NOMO-1 treated with dmso at 0.1 percent for 144 hours (cell line): Measurements from ENCODE around the gene FZD4.
"Not testable (repeated sequence)": the region's sequence is repeated elsewhere in the genome, so short reads cannot be mapped to it uniquely, and the experiment has no call there.

Experiments
- DNase-seq: peaks from one replicate; lab custom pipeline; 2025; ENCODE audit not compliant: unreplicated experiment; lab: John Stamatoyannopoulos, UW

Gene FZD4

DNA sequence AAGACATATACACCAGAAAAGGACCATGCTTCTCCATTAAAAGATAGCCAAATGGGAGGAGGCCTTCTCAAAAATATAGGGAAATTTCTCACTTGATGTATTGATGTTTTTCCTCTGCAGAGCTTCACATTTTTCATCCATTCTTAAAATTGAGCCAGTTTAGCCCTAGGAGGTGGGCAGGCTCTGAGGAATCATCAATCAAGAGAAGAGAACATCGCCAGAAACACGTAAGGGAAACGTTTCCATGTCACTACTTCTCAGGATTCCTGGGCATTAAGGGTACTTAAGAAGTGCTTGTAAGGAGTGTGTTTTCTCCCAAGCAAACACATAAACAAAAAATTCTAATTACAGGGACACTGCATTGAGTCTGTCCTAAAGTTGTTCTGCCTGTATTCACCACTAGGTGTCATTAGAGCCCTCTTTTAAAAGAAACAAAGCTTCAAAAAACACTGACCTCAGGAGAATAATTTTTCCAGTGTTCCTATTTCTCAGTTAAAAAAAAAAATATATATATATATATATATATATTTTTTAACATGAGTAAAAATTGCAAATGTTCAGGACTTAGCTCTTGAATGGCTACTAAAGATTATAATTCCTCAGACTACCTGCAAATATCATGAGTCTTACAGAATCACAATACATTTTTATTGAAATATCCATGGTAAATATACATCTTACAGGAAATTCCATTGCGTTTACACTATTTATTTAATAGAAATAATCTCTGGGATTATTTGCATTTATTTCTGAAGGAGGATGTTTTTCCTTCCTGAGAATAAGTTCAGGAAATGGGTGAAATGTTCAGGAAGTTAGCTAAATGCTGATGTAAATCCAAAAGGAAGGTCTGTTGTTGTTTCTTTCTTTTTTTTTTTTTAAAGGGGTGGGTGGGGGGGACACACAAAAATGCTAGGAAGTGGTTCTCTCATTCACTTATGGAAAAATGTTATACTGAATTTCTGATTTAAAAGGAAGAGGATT lies 16.0 kb downstream of the FZD4 start:
- DNase-seq, result no peak

DNA sequence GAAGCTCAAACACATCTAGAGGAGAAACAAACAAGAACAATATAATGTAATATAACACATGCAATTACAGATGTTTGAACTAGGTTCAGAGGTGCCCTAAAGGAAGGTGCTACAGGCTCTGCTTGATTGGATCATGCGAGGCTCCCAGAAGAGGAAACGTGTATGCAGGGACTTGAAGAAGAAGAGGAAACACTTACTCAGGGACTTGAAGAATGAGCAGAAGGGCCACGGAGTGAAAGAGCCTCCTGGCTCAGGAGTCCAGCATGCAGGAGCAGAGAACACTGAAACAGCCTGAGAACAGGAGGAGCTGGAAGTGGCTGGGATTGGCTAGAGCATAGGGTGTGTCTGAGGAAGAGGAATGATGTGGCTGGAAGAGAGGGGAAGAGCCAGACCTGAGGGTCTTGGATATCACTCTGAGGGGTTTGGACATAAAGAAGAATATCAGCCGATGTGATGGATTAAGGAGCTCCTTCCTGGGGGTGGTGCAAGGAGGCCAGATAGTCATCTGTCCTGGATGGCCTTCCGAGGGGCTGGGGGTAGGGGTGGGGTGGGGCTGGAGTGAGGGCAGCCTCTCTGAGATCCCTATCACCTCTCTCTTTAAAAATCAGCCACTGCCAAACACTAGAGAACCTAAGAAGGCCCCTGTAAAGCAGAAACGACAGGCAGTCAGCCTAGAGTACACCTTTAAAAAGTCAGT lies 16.8 kb downstream of the FZD4 start:
- DNase-seq, result no peak

GRCh38 chr11:86937193-86937806 lies 17.9 kb downstream of the FZD4 start:
- DNase-seq, result not testable (repeated sequence)

GRCh38 chr11:86934926-86935579 lies 20.1 kb downstream of the FZD4 start:
- no peak for DNase-seq

DNA sequence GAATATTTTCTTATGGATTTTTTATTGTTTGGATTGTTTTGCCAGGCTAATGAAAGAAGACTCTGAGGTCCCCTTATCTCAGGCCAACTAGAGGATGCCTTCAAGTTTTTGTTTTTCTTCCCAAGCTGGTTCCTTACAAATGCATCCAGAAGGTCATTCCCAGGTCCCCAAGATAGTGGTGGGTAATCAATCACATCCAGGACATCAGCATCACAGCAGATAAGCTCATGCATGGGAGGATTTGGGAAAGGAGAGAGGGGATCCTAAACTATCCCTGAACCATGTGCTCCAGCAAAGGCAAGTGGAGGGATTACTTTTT lies 20.7 kb downstream of the FZD4 start:
- DNase-seq, result no peak

- DNase-seq, result no peak
Measured at GRCh38 chr11:86933891-86934581, 21.2 kb downstream of the FZD4 start.

DNA sequence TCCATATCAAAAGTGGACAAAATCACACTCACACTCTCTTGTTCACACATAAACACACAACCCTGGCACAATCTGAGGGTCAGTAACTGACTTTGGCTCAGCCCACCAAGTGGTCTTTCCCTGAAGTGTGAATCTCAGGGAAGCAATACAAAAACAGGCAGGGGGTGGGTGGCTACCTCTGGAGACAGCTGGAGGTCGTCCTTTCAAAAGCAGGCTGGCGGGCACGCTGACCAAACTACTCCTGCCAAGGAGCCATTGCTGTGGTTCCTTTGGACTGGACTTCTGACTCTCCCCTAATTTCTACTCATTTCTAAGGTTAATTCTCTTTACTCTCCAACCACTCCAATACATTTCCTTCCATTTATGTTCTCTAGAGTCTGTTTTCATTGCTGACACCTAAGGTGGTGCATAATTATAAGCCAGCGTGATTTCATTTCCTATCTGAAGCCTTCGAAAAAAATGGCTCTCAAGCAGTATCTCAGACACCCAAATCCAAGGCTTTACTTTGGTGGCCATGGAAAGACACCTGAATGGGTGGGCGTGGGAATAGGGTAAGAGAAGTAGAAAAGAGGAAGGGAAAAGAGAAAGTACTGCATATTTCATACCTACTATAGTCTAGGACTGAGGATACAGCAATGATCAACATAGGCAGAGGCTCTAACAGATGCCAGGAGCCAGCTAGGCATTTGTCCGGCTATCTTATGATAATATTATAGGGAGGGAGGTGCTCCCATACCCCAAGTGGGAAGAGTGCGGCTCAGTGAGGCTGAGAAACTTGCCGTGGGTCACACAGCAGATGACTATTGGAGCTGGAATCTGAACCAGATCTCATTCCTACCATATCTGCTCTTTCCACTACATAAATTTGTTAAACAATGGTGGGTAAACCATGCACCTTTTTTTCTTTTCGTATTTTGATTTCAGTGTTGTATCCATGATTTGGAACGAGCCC lies 22.0 kb downstream of the FZD4 start:
- DNase-seq, result no peak

- DNase-seq, result no peak
Measured at GRCh38 chr11:86932259-86932585, 23.0 kb downstream of the FZD4 start.

- no peak for DNase-seq
Measured at GRCh38 chr11:86931548-86932258, 23.5 kb downstream of the FZD4 start.

DNA sequence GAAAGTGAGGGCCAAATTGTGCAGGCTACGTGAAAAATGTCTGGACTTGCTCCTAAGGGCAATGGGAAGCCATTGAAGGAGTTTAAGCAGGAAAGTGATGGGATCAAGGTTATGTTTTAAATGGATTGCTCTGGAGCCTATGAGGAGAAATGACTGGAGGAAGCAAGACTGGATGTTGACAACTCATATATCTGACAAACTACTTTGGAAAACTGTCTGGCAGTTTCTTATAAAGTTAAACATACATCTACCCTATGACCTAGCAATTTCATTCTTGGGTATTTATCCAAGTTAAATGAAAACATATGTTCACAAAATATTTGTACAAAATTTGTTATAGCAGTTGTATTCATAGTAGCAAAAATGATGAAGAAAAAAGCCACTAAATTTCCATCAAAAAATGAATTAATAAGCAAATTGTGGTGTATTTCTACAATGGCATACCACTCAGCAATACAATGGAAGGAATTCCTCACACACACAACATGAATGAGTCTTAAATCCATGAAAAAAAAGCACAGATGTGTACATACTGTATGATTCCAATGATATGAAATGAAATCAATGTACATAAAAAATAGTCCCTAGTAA lies 24.1 kb downstream of the FZD4 start:
- no peak for DNase-seq

- no peak for DNase-seq
Measured at GRCh38 chr11:86926975-86927374, 28.2 kb downstream of the FZD4 start.

DNA sequence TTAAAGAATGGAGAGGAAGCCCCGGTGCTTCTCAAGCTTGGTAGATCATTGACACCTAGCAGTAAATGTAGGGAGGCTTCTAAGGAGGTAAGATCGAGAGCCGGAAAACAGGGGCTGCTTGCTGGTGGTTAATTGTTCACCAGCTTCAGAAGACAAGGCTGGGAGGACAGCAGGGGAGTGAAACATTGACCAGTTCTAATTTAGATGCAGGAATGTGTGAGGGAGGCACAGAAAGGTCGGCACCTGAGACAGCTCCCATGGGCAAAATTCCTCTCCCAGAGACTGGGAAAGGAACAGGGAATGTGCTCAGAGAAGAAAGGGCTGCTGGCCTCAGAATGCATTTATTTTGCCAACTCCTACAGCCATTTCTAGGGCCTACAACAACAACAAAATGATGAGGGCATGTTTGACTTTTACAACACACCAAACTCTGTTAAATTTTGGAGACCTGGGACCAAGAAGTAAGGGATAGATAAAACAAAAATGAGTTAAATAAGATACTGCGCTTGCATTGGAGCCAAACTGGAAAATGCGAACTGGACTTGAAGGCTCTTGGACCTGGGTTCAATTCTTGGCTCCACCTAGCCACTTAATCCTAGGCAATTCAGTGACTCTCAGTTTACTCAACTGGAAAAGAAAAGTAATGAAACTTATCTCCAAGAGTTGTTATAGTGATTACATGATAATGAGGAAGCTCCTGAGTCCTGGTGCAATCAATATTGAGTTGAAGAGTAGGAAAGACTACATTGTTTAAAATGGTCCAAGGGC lies 31.0 kb downstream of the FZD4 start:
- no peak for DNase-seq

- DNase-seq, result no peak
Measured at GRCh38 chr11:86922225-86922624, 33.0 kb downstream of the FZD4 start.

DNA sequence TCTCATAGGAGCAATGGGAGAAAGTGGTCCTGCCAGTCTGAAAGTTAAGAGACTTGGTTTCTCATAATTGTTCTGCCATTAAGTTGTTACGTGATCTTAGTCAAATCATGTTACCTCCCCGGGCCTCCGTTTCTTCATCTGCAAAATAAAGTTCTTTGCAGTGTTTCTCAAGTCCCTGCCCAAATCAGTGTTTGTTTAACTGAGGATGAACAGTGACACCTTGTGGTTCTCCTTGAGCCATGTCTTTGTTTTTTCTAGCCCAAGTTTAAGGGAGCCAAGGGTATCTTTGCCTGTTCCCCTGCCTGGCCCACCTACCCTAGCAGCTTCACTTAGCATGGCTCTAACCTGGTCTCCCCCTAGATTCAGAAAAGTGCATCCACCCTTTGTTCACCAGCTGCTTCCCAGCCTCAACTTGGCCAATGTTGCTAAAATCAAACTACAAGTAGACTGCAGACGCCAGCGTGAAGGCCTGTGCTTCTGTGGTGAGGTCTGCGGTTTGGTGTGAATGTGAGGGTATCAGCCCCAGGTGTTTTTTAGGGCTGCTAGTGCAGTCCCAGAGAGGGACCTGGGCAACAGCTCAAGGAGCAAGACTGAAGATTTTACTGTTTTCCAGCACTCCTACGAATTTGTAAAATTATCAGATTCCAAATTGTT lies 35.5 kb downstream of the FZD4 start:
- DNase-seq, result no peak

- DNase-seq, result no peak
Measured at GRCh38 chr11:86918973-86919372, 36.2 kb downstream of the FZD4 start.

DNA sequence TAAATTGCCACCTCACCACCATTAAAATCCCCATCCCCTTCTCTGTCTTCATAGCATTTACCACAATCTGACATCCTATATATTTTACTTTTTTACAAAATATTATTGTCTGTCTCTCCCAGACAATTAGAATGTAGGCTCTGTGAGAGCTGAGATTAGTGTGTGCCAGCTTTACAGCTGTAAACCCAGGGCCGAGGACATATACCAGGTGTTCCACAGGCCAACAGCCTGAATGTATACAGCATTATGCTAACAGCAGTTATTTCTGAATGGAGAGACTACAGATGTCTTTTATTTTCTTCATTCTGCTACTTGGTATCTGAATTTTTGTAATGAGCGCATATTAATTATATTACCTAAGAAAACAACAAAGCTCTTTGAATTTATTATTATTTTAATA lies 36.7 kb downstream of the FZD4 start:
- no peak for DNase-seq

DNA sequence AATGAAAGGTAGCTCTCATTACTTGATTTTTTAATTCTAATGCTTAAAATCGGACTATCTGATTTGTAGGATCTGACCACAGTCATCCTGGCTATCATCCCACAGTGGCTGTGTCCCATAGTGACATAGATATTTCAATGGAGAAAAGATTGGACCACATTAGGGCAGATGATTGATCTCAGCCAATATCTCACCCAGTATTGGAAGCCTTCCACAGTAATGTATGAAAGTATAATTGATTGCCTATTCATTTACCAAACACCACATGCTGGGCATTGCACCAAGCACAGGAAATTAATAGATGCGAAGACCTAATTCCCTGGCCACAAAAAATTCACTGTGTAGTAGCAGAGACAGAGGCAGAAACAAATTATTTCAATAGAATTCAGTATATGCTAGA lies 37.6 kb downstream of the FZD4 start:
- no peak for DNase-seq

- DNase-seq, result no peak
Measured at GRCh38 chr11:86916330-86916729, 38.9 kb downstream of the FZD4 start.
